PC-9 (cell line): ENCODE measurements around the gene STK32A. TPM values are rescaled to one million over a fixed set of nuclear protein-coding genes. Genes with fewer than 3 reads are reported as not detected.

Source experiments
- BruUV-seq: library from RNA; stranded (reverse); fragments of 400-500 nt; replicated peaks from 2 replicates; lab custom pipeline; 2021; lab: Mats Ljungman, UMichigan
- CTCF ChIA-PET: fragments of 300-600 bp; sonication (Branson Sonifier 250); formaldehyde crosslinking; loops from one replicate; lab custom pipeline; 2022; ENCODE audit warnings: antibody characterized with exemption; lab: Charles Lee
- POLR2A ChIA-PET: fragments of 300-600 bp; sonication (Branson Sonifier 250); formaldehyde crosslinking; loops from one replicate; lab custom pipeline; 2022; ENCODE audit warnings: antibody characterized with exemption; ENCODE audit not compliant: unreplicated experiment; lab: Charles Lee
- DNase-seq, 2 experiments: peaks; one replicate each; pipeline versions ENCODE4 v3.0.0 to v3.0.0-alpha.2; 2015 to 2022; ENCODE audit warnings: mixed read lengths in 1 of 2
- H2AFZ ChIP-seq: fragments of 200-600 bp; sonication (generic); 2 replicates; pipeline ENCODE4 v1.8.1; 2017; ENCODE audit warnings: antibody characterized with exemption
- H3F3A ChIP-seq: fragments of 200-600 bp; sonication (generic); 2 replicates; pipeline ENCODE4 v1.8.1; 2017; ENCODE audit warnings: antibody characterized with exemption, mild to moderate bottlenecking, low read depth; ENCODE audit not compliant: insufficient read depth
- H3K27ac ChIP-seq: fragments of 200-600 bp; sonication (generic); 2 replicates; pipeline ENCODE4 v1.6.1; 2016; ENCODE audit warnings: mixed run types
- H3K27me3 ChIP-seq: fragments of 200-600 bp; sonication (generic); 2 replicates; pipeline ENCODE4 v1.6.1; 2016; ENCODE audit warnings: low read depth, mixed run types; ENCODE audit not compliant: insufficient read depth
- H3K36me3 ChIP-seq: fragments of 200-600 bp; sonication (generic); 2 replicates; pipeline ENCODE4 v1.6.1; 2016; ENCODE audit warnings: low read depth, mixed run types
- H3K4me1 ChIP-seq: fragments of 200-600 bp; sonication (generic); replicated peaks from 2 replicates; pipeline ENCODE4 v1.6.1; 2016; ENCODE audit warnings: mixed run types; ENCODE audit not compliant: insufficient read depth
- H3K4me2 ChIP-seq: fragments of 200-600 bp; sonication (generic); 2 replicates; pipeline ENCODE4 v1.6.1; 2017; ENCODE audit warnings: mixed run types
- H3K4me3 ChIP-seq: fragments of 200-600 bp; sonication (generic); 2 replicates; pipeline ENCODE4 v1.6.1; 2016; ENCODE audit warnings: mixed run types
- H3K79me2 ChIP-seq: fragments of 200-600 bp; sonication (generic); 2 replicates; pipeline ENCODE4 v1.6.1; 2017; ENCODE audit warnings: low read depth, mixed run types
- H3K9me2 ChIP-seq: fragments of 200-600 bp; sonication (generic); 2 replicates; pipeline ENCODE4 v1.8.1; 2017; ENCODE audit warnings: mild to moderate bottlenecking; ENCODE audit not compliant: insufficient read depth
- H3K9me3 ChIP-seq: fragments of 200-600 bp; sonication (generic); 2 replicates; pipeline ENCODE4 v1.8.1; 2016; ENCODE audit warnings: low read depth; ENCODE audit not compliant: insufficient read depth
- H4K20me1 ChIP-seq: fragments of 200-600 bp; sonication (generic); 2 replicates; pipeline ENCODE4 v1.8.1; 2017; ENCODE audit not compliant: insufficient read depth
- CTCF ChIP-seq: fragments of 200-600 bp; sonication (generic); conservative IDR thresholded peaks from 2 replicates; pipeline ENCODE4 v1.6.1; 2017; ENCODE audit warnings: mixed run types, antibody characterized with exemption, mild to moderate bottlenecking, moderate library complexity
- EZH2 ChIP-seq: fragments of 200-600 bp; sonication (generic); IDR thresholded peaks from 2 replicates; pipeline ENCODE4 v1.8.0; 2017; ENCODE audit warnings: antibody characterized with exemption, low read depth
- intact Hi-C: fragments of 100-400 bp; cut with micrococcal nuclease; formaldehyde crosslinking; loops from one replicate; pipeline ENCODE4 v1.10.0; 2022; ENCODE audit not compliant: unreplicated experiment
- total RNA-seq: library from RNA; stranded (reverse); gene quantifications from 2 replicates; pipeline ENCODE4 v1.2.3, GENCODE V29; 2021

STK32A gene
- total RNA-seq, 1 experiment from 2014 or later: not detected

GRCh38 chr5:147373328-147373727 is 138.5 kb downstream of the STK32A start:
- no peaks in the 10 kb centered on the region for H3K4me1 ChIP-seq
- H3K79me2 ChIP-seq: no peaks in the 10 kb centered on the region
- intact Hi-C loops: loop anchor here (5.0 kb wide), 2 partner anchors 276 to 406 kb away; no protein-coding TSS in a partner anchor
- H3K27me3 ChIP-seq: no peaks in the 10 kb centered on the region; the same call in 1 of the 2 replicates
- ChIA-PET POLR2A (no interaction called here), CTCF (no interaction called here)
- no peak for TF ChIP-seq CTCF
- no peak for TF ChIP-seq EZH2
- no peaks in the 10 kb centered on the region for H3F3A ChIP-seq
- DNase-seq: no peak
- no peaks in the 10 kb centered on the region; the same call in 1 of the 2 replicates for H3K9me3 ChIP-seq
- no peaks in the 10 kb centered on the region for H4K20me1 ChIP-seq
- no peaks in the 10 kb centered on the region for H3K36me3 ChIP-seq
- no peaks in the 10 kb centered on the region for H3K9me2 ChIP-seq
- BruUV-seq: no TSS peak
- no peak overlapping the region for H3K27ac ChIP-seq
- H2AFZ ChIP-seq: no peak overlapping the region
- H3K4me3 ChIP-seq: no peak overlapping the region
- no peak overlapping the region for H3K4me2 ChIP-seq

GRCh38 chr5:147375151-147375550 is 140.3 kb downstream of the STK32A start:
- Histone ChIP-seq H2AFZ (no peak overlapping the region), H3K4me2 (no peak overlapping the region), H4K20me1 (no peaks in the 10 kb centered on the region), H3K27me3 (peaks cover 2% of the 10 kb centered on the region; the same call in 1 of the 2 replicates), H3K79me2 (no peaks in the 10 kb centered on the region), H3K36me3 (no peaks in the 10 kb centered on the region), H3K4me3 (no peak overlapping the region), H3K4me1 (no peaks in the 10 kb centered on the region), H3F3A (no peaks in the 10 kb centered on the region), H3K9me2 (no peaks in the 10 kb centered on the region), H3K9me3 (no peaks in the 10 kb centered on the region; the same call in 1 of the 2 replicates), H3K27ac (no peak overlapping the region)
- ChIA-PET CTCF (no interaction called here), POLR2A (no interaction called here)
- intact Hi-C loops: no loop called here
- BruUV-seq: no TSS peak
- DNase-seq: no peak
- no peak for TF ChIP-seq CTCF
- TF ChIP-seq EZH2: no peak

GRCh38 chr5:147377682-147378081 is 142.9 kb downstream of the STK32A start:
- H3F3A ChIP-seq: no peaks in the 10 kb centered on the region
- no peak overlapping the region for H2AFZ ChIP-seq
- H3K36me3 ChIP-seq: no peaks in the 10 kb centered on the region
- no peaks in the 10 kb centered on the region for H3K9me2 ChIP-seq
- H3K4me3 ChIP-seq: no peak overlapping the region
- intact Hi-C loops: no loop called here
- peaks cover 2% of the 10 kb centered on the region; the same call in 1 of the 2 replicates for H3K27me3 ChIP-seq
- no TSS peak for BruUV-seq
- H4K20me1 ChIP-seq: 0 out of 2 replicates have a peak, but pooled peaks cover 3% of the 10 kb centered on the region
- no peaks in the 10 kb centered on the region for H3K4me1 ChIP-seq
- no peak overlapping the region for H3K27ac ChIP-seq
- H3K4me2 ChIP-seq: no peak overlapping the region
- TF ChIP-seq EZH2: no peak
- TF ChIP-seq CTCF: no peak
- no peak for DNase-seq
- CTCF ChIA-PET: no interaction called here
- POLR2A ChIA-PET: no interaction called here
- H3K9me3 ChIP-seq: no peaks in the 10 kb centered on the region
- H3K79me2 ChIP-seq: no peaks in the 10 kb centered on the region
